ENCODE measurements around the gene TERT.

TERT gene

DNA sequence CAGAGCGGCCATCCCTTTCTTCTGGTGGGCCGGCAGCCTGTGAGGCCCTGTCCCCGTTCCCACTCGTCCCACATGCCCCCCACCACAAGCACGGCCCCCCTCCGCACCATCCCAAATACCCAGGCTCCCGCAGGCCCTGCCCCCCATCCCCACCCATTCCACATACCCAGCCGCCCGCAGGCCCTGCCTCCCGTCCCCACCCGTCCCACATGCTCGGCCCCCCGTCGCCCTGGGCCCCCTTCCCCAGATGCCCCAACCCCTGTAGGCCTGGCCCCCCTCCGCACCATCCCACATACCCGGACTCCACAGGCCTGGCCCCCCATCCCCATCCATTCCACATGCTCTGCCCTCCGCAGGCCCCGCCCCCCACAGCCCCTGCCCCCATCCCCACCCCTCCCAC, 82.0 kb downstream of the TERT start:
- TF ChIP-seq, protein P1, sequence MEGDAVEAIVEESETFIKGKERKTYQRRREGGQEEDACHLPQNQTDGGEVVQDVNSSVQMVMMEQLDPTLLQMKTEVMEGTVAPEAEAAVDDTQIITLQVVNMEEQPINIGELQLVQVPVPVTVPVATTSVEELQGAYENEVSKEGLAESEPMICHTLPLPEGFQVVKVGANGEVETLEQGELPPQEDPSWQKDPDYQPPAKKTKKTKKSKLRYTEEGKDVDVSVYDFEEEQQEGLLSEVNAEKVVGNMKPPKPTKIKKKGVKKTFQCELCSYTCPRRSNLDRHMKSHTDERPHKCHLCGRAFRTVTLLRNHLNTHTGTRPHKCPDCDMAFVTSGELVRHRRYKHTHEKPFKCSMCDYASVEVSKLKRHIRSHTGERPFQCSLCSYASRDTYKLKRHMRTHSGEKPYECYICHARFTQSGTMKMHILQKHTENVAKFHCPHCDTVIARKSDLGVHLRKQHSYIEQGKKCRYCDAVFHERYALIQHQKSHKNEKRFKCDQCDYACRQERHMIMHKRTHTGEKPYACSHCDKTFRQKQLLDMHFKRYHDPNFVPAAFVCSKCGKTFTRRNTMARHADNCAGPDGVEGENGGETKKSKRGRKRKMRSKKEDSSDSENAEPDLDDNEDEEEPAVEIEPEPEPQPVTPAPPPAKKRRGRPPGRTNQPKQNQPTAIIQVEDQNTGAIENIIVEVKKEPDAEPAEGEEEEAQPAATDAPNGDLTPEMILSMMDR (IDR thresholded peaks at IDR 0.05; ENCODE audit: extremely low read depth, insufficient read depth, missing control alignments) = no peak
- in situ Hi-C loops (cut with MboI; ENCODE audit: low pct_unique_long_range_greater_than_20kb, low sequenced_read_pairs, unreplicated experiment) = no loop called here
- DNase-seq (ENCODE audit: low spot score) = no peak

DNA sequence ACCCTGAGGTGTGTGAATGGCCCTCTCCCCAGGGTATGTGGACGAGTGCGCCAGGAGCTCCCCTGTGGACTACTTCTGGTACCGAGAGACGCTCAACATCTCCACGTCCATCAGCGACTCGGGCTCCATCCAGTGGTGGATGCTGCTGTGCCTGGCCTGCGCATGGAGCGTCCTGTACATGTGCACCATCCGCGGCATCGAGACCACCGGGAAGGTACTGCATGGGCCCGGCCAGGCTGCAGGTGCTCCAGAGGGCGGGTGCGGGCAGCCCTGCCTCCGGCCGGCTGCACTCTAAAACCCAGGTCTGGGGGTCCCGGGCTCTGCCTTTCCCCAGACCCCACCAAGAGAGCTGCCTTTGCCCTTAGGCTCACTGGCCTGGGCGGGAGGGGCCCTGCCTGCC, 82.6 kb downstream of the TERT start:
- in situ Hi-C loops (cut with MboI; ENCODE audit: low pct_unique_long_range_greater_than_20kb, low sequenced_read_pairs, unreplicated experiment) = no loop called here
- TF ChIP-seq, protein P1 (IDR thresholded peaks at IDR 0.05; ENCODE audit: extremely low read depth, insufficient read depth, missing control alignments) = no peak
- DNase-seq (ENCODE audit: low spot score) = no peak

DNA sequence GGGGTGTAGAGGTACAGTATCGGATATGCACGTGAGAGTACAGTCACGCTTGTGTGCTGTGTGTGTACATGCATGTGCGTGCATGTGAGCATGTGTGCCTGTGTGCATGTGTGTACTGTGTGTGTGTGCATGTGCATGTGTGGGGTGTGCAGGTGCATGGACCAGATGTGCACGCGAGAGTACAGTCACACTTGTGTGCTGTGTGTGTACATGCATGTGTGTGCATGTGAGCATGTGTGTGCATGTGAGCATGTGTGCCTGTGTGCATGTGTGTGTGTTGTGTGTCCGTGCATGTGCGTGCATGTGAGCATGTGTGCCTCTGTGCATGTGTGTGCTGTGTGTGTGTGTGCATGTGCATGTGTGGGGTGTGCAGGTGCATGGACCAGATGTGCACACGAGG, 83.2 kb downstream of the TERT start:
- in situ Hi-C loops (cut with MboI; ENCODE audit: low pct_unique_long_range_greater_than_20kb, low sequenced_read_pairs, unreplicated experiment) = no loop called here
- DNase-seq (ENCODE audit: low spot score) = no peak
- TF ChIP-seq, protein P1 (IDR thresholded peaks at IDR 0.05; ENCODE audit: extremely low read depth, insufficient read depth, missing control alignments) = no peak

DNA sequence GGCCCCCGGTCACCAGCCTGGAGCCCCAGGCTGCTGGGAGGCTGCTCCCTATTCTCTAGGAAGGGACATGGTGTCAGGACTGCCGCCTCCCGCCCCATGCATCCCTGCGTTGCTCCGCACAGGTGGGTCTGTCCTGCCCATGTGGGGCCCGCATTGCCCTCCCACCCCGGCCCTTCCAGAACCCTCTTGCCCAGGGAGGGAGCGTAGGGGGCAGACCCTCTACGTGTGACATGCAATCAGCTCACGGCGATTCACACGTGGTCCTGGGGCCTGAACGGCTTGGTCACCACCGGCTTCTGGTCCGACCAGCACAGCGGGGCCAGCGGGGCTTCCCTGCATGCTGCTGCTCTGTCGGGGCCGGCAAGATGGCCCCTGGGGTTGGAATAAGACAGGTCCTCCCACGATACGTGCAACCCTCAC, 84.0 kb downstream of the TERT start:
- TF ChIP-seq, protein P1 (IDR thresholded peaks at IDR 0.05; ENCODE audit: extremely low read depth, insufficient read depth, missing control alignments) = no peak

DNA sequence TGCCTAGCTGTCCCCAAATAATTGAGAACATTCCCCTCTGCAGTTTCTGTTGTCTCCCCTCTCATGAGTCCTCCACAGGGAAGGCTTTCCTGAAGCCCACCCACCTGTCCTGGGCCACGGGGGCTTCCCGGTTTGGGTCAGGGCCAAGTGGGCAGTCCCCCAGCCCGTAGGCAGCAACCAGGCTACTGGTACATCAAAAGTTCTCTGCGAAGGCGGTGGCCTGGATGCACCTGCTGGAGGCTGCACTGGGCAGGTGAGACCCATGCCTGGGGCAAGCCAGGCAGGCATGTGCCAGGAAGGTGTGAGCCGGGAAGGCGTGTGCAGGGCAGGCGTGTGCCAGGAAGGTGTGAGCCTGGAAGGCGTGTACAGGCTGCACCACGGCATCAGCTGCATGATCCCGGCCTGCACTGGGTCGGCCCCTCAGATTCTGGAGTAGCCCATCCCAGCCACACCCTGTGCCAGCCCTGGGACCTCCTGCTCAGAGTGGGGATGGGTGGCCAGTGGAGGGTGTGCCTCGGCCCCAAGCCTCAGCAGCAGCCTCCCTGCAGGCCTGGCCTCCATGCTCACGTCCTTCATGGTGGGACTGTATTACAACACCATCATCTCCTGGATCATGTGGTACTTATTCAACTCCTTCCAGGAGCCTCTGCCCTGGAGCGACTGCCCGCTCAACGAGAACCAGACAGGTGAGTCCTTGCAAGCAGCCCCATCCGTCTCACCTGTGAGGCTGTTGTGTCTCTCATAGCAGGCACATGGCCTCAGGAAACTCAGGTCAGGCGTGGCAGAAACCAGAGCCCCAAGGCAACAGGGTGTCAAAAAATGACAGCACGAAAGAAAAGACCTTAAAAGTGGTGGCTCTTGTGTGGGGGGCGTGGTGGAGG, 84.7 kb downstream of the TERT start:
- TF ChIP-seq, protein P1 (IDR thresholded peaks at IDR 0.05; ENCODE audit: extremely low read depth, insufficient read depth, missing control alignments) = no peak
- no peak for DNase-seq (ENCODE audit: low spot score)
- in situ Hi-C loops (cut with MboI; ENCODE audit: low pct_unique_long_range_greater_than_20kb, low sequenced_read_pairs, unreplicated experiment) = no loop called here

More for the DNA sequence above, 84.0 kb downstream of the TERT start:
- DNase-seq (ENCODE audit: low spot score) = no peak
- in situ Hi-C loops (cut with MboI; ENCODE audit: low pct_unique_long_range_greater_than_20kb, low sequenced_read_pairs, unreplicated experiment) = no loop called here

DNA sequence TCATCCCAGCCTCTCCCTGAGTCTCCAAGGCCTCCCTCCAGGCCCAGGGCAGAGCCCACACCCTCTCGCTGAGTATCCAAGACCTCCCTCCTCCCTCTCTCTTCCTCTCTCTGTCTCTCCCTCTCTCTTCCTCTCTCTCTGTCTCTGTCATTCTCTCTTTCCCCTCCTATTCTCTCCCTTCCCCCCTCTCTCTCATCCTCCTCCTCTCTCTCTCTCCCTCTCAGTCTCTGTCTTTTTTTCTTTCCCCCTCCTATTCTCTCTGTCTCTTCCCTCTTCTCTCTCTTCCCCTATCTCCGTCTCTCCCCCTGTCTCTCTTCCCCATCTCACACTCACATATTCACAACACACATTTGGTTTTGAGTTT, 85.4 kb downstream of the TERT start:
- TF ChIP-seq, protein P1 (IDR thresholded peaks at IDR 0.05; ENCODE audit: extremely low read depth, insufficient read depth, missing control alignments) = no peak
- no peak for DNase-seq (ENCODE audit: low spot score)
- in situ Hi-C loops (cut with MboI; ENCODE audit: low pct_unique_long_range_greater_than_20kb, low sequenced_read_pairs, unreplicated experiment) = no loop called here
